Muscle of leg (tissue), 11 donors: ENCODE data around the gene GATC. TPM values are rescaled to one million over a fixed set of nuclear protein-coding genes. Genes with fewer than 3 reads are reported as not detected.
"Not testable (repeated sequence)": the region's sequence is repeated elsewhere in the genome, so short reads cannot be mapped to it uniquely, and the experiment has no call there.

Experiments used
- DNase-seq: peaks from one replicate; pipeline ENCODE4 v3.0.0; 2013
- H3K27ac ChIP-seq: one replicate; pipeline ENCODE4 v1.5.1; 2013; ENCODE audit warnings: mild to moderate bottlenecking, low read length, control low read depth
- H3K27me3 ChIP-seq: one replicate; pipeline ENCODE4 v1.6.1; 2013; ENCODE audit warnings: low read length; ENCODE audit not compliant: control insufficient read depth, insufficient read depth
- H3K36me3 ChIP-seq: one replicate; pipeline ENCODE4 v1.6.1; 2013; ENCODE audit warnings: low read length; ENCODE audit not compliant: control insufficient read depth, insufficient read depth
- H3K4me1 ChIP-seq: one replicate; pipeline ENCODE4 v1.6.1; 2013; ENCODE audit warnings: low read length; ENCODE audit not compliant: control insufficient read depth, insufficient read depth
- H3K4me3 ChIP-seq: one replicate; pipeline ENCODE4 v1.5.1; 2013; ENCODE audit warnings: low read length, control low read depth
- H3K9me3 ChIP-seq: replicated peaks from 2 replicates; pipeline ENCODE4 v1.6.1; 2013; ENCODE audit warnings: low read depth, low read length; ENCODE audit not compliant: control insufficient read depth
- WGBS: methylation state at CpG from one replicate; pipeline ENCODE4 v1.1.5; 2013; ENCODE audit warnings: missing lambda C conversion rate; ENCODE audit not compliant: insufficient coverage; 5-methylcytosine and 5-hydroxymethylcytosine counted together
- polyA plus RNA-seq, 8 donors: library from polyadenylated mRNA; unstranded; fragments of 120-200 nt; gene quantifications; one replicate each; pipeline versions ENCODE4 v1.2.1 to v1.2.3, GENCODE V29; 2013; ENCODE audit warnings: inconsistent platforms in 1 of 8, low replicate concordance in 1 of 8; ENCODE audit not compliant: insufficient read length in 8 of 8, insufficient read depth in 1 of 8
- total RNA-seq: library from RNA; stranded (reverse); fragments of 120-200 nt; gene quantifications from one replicate; pipeline ENCODE4 v1.2.4, GENCODE V29; 2013

Gene GATC
- total and polyA plus RNA-seq, 9 donors, result 12.1 to 21.6 (median 15.1) TPM

GRCh38 chr12:120429368-120429767 lies 16.9 kb upstream of the GATC start:
- H3K9me3 ChIP-seq, result no peaks in the 10 kb centered on the region
- H3K4me1 ChIP-seq, result peaks cover 3% of the 10 kb centered on the region
- no peak for DNase-seq
- no peak overlapping the region for H3K4me3 ChIP-seq
- 55% methylated on average over 7 of the region's 7 CpGs for WGBS
- peaks cover 6% of the 10 kb centered on the region for H3K27me3 ChIP-seq
- no peak overlapping the region for H3K27ac ChIP-seq
- H3K36me3 ChIP-seq, result no peaks in the 10 kb centered on the region

DNA sequence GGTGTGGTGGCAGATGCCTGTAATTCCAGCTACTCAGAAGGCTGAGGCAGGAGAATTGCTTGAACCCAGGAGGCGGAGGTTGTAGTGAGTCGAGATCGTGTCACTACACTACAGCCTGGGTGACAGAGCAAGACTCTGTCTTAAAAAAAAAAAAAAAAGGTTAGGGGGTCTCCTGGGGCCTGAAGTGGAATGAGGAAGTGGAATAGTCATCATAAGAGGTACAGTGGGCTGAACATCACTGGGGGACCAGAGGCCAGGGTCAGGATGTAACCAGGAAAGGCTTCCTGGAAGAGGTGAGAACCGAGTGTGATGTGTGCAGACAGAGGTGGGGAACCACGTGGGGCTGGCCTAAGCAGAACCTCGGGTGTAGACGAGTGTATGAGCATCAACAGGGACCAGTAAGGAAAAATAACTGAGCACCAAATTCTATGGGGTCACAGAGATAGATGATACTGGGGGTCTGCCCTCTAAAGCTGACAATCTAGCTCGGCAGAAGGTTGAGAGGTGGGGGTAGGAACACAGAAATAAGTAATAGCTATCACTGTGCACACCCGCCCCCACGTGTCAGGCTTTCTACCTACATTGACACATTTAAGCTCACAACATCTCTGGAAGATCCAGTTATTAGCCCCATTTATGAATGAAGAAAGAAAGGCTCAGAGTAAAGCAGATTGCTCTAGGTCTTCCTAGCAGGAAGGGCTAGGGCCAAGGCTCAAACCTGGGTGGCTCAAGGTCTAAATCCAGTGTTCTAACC lies 13.3 kb upstream of the GATC start:
- WGBS, result 55% methylated on average over 7 of the region's 10 CpGs
- no peak overlapping the region for H3K27ac ChIP-seq
- DNase-seq, result no peak
- peaks cover 6% of the 10 kb centered on the region for H3K4me1 ChIP-seq
- no peaks in the 10 kb centered on the region for H3K9me3 ChIP-seq
- no peak overlapping the region for H3K4me3 ChIP-seq
- no peaks in the 10 kb centered on the region for H3K36me3 ChIP-seq
- H3K27me3 ChIP-seq, result peaks cover 6% of the 10 kb centered on the region

DNA sequence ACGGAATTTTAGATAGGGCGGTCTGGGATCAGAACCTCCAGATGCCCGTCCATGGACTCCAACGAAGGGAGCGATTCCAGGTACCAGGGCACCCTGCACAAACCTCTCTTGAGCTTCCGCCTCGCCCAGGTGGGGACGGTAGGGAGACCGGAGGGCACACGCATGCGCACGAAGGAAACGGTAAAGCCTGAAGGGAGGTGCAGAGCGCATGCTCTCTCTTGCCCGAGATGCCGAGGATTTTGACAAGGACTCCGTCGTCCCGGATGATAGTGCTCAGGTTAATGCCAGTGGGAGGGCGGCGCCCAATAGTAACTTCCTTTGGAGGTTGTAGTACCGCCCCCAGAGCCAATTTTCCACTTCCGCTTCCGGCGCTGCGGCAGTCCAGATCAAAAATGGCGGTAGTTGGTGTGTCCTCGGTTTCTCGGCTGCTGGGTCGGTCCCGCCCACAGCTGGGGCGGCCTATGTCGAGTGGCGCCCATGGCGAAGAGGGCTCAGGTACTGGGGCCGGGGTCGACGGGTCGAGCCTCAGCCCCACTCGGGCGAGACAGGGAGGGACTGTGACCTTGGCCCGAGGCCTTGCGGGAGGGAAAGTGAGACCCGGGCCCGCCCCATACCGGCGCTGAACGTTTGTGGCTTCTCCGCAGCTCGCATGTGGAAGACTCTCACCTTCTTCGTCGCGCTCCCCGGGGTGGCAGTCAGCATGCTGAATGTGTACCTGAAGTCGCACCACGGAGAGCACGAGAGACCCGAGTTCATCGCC lies 8.3 kb upstream of the GATC start, which contains the start of gene COX6A1:
COX6A1 (plus strand) TSS at position 379 of the 760 bp plus-strand sequence; CDS start at position 393, 14 bp downstream.
- H3K36me3 ChIP-seq, result peaks cover 19% of the 10 kb centered on the region
- H3K27ac ChIP-seq, result peak within 1 kb of the TSS; percentile 86
- under 1% methylated on average over 43 of the region's 59 CpGs for WGBS
- peak; percentile 99 for DNase-seq
- H3K27me3 ChIP-seq, result peaks cover 3% of the 10 kb centered on the region
- peak within 1 kb of the TSS; percentile 84 for H3K4me3 ChIP-seq
- peaks cover 13% of the 10 kb centered on the region for H3K4me1 ChIP-seq
- H3K9me3 ChIP-seq, result no peaks in the 10 kb centered on the region

DNA sequence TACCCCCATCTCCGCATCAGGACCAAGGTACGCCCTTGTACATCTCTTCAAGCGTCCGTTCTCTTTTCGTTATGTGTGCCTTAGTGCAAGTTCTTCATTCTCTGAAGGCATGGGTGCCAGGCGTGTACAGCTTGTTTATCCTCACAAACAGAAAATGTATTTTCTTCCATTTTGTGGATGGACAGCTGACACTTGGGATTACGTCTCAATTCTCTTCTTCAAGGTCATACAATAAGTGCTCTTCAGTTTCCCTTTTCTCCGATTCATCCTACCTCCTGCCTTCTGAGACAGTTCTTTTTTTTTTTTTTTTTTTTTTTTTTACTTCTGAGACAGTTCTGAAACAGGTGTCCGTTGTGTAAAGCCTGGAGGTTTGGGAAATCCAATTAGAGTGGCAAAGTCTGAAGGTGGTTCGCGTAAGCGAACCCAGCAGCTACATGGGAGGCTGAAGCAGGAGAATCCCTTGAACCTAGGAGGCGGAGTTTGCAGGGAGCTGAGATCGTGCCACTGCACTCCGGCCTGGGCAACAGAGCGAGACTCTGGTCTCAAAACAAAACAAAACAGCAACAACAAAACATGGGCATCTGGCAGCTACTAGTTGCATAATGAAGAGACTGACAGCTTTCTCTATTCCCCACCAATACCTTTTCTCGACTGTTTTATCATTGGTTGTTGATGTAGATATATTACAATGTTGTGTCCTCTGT lies 7.6 kb upstream of the GATC start:
- Histone ChIP-seq H3K4me1 (peaks cover 13% of the 10 kb centered on the region), H3K36me3 (peaks cover 25% of the 10 kb centered on the region), H3K4me3 (peak overlapping the region; percentile 84), H3K27me3 (no peaks in the 10 kb centered on the region), H3K27ac (peak overlapping the region; percentile 86), H3K9me3 (no peaks in the 10 kb centered on the region)
- no peak for DNase-seq
- WGBS, result 20% methylated on average over 10 of the region's 17 CpGs

- Histone ChIP-seq H3K27me3 (no peaks in the 10 kb centered on the region), H3K4me3 (no peak overlapping the region), H3K9me3 (no peaks in the 10 kb centered on the region), H3K27ac (no peak overlapping the region), H3K36me3 (peaks cover 36% of the 10 kb centered on the region), H3K4me1 (peaks cover 13% of the 10 kb centered on the region)
- no CpG with 5 or more reads among the region's 6 CpGs for WGBS
- peak; percentile 47 for DNase-seq
Observed at GRCh38 chr12:120439646-120440247, 6.5 kb upstream of the GATC start.

GRCh38 chr12:120444676-120445075 lies 1.6 kb upstream of the GATC start:
- Histone ChIP-seq H3K4me1 (peaks cover 14% of the 10 kb centered on the region), H3K36me3 (peaks cover 34% of the 10 kb centered on the region)

DNA sequence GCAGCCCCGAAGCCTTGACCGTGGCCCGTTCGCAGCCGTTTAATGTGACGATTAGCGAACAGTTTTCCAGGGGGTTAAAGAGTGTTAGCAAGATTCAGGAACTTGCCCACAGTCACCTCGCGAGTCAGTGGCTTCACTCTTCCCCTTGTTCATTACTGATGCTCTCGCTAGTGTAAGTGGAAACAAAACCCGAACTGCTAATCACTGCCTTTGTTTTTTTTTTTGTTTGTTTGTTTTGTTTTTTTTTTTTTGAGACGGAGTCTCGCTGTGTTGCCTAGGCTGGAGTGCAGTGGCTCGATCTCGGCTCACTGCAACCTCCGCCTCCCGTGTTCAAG lies 567 bp downstream of the GATC start:
- not testable (repeated sequence) for H3K27me3 ChIP-seq, DNase-seq, H3K9me3 ChIP-seq
- WGBS, result 0% methylated on average over 1 of the region's 17 CpGs
- H3K4me1 ChIP-seq, result peaks cover 14% of the 10 kb centered on the region
- H3K4me3 ChIP-seq, result peak overlapping the region; percentile 100
- peak overlapping the region; percentile 91 for H3K27ac ChIP-seq
- peaks cover 24% of the 10 kb centered on the region for H3K36me3 ChIP-seq

More at GRCh38 chr12:120444676-120445075, 1.6 kb upstream of the GATC start:
- no peak for DNase-seq
- H3K27ac ChIP-seq, result no peak overlapping the region
- no peak overlapping the region for H3K4me3 ChIP-seq
- H3K27me3 ChIP-seq, result no peaks in the 10 kb centered on the region
- no CpG with 5 or more reads among the region's 2 CpGs for WGBS
- H3K9me3 ChIP-seq, result no peaks in the 10 kb centered on the region

DNA sequence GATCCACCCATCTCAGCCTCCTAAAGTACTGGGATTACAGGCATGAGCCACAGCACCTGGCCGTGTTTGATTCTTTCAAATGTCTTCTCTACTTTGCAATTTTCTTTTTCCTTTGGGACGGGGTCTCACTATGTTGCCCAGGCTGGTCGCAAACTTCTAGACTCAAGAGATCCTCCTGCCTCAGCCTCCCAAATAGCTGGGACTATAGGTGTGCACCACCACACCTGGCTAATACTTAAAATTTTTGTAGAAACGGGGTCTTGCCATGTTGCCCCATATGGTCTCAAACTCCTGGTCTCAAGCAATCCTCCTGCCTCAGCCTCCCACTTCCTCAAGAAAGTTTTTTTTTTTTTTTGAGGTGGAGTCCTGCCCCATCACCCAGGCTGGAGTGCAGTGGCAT lies 1.7 kb downstream of the GATC start:
- H3K9me3 ChIP-seq, result no peaks in the 10 kb centered on the region
- H3K4me1 ChIP-seq, result peaks cover 14% of the 10 kb centered on the region
- H3K27me3 ChIP-seq, result no peaks in the 10 kb centered on the region
- DNase-seq, result no peak
- 89% methylated on average over 3 of the region's 4 CpGs for WGBS
- H3K4me3 ChIP-seq, result no peak overlapping the region
- H3K36me3 ChIP-seq, result peaks cover 33% of the 10 kb centered on the region
- H3K27ac ChIP-seq, result no peak overlapping the region

DNA sequence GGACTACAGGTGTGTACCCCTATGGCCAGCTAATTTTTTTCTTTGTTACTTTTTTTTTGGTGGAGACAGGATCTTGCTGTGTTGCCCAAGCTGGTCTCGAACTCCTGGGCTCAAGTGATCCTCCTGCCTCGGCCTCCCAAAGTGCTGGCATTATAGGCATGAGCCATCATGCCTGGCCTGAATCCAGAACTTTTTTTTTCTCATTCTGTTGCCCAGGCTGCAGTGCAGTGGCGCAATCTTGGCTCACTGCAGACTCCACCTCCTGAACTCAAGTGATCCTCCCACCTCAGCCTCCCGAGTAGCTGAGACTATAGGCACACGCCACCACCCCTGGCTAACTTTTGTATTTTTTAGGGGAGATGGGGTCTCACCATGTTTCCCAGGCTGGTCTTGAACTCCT lies 6.3 kb downstream of the GATC start:
- not testable (repeated sequence) for H3K9me3 ChIP-seq, H3K27me3 ChIP-seq, H3K4me1 ChIP-seq, DNase-seq, H3K4me3 ChIP-seq, H3K27ac ChIP-seq
- WGBS, result 95% methylated on average over 3 of the region's 5 CpGs
- H3K36me3 ChIP-seq, result peaks cover 33% of the 10 kb centered on the region
